GM18868 (cell line): ENCODE results near the gene ABCC11.
A peak's percentile ranks its signal among the peaks of the same experiment; 100 is the strongest.

Experiments
- ATAC-seq: cut with Tn5 transposase; IDR thresholded peaks from one replicate; pipeline ENCODE4 v1.9.1; 2021; ENCODE audit warnings: mild to moderate bottlenecking, moderate library complexity; ENCODE audit not compliant: unreplicated experiment

The ABCC11 gene

DNA sequence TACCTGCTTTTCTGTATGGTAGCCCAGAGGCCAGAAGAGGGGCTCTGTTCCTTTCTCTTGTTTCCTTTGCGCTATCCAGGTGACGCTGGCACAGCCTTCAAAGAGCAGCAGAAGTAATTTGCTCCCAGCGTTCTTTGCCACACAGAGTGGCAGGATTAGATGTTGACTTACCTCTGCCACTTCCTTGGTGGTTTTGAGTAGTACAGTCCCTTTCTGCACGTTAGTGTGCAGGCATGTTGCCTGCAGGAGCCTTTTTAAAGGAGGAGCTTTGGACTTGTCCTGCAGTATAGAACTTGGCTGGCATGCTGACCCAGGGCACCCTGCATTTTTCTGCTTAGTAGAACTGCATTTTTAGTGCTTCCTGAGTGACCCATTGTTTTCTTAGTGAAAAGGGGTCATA is at the start of gene ABCC11:
Gene ABCC11, minus strand, starts transcription at position 229 of the 400 bp plus-strand sequence. CDS start 15,618 bp downstream, outside the sequence.
- ATAC-seq: no peak

DNA sequence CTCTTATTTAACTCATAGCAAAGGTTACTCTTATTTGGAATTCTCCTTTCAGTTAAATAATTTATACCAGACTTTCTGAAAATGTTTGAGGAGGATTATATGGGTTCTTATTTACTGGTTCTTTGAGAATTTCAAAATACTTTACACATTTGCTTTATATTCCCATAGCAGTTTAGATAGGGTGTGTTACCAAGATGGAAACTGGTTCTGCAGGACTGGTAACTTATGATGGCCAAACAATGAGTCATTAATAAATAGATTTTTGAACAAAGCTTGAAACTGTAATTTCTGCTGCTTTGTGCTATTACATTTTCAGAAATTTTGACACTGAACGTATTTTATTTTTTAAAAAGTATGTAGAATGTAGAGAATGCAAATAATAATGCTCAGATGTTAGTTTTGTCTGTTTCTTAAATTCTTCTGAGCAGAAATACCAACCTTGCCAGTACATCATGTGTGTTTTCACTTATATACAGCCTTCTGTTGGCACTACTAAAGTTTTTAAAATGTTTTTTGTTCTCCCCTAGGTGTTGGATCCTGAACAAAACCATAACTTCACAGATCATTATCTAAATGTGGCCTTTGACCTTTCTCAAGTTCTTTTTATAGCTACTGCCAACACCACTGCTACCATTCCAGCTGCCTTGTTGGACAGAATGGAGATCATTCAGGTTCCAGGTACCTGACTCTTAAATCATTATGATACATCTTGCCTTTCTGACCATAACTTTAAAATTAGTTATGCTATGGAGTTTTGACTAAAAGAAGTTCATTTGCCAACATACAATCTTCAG is 48.3 kb upstream of the ABCC11 start:
- no peak for ATAC-seq

- ATAC-seq: no peak
Measured at GRCh38 chr16:48294724-48295123, 47.4 kb upstream of the ABCC11 start.

DNA sequence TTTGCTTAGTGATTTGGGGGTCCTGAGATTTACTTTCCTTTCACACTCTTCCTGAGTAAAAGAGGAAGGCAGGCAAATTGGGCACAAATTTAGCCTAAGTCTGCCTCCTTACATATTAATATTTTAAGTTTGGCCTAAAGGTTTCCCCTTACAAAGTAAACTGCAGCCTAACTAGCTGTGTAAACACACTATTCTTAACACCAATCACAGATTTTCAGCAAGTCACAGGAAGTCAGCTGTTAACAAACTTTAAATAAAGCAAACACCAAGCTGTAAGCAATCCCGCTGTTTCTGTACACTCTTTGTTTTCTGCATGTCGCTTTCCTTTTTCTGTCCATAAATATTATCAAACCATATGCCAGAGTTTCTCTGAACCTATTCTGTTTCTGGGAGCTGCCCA is 45.1 kb upstream of the ABCC11 start:
- no peak for ATAC-seq

- no peak for ATAC-seq
Measured at GRCh38 chr16:48291754-48292153, 44.4 kb upstream of the ABCC11 start.

- ATAC-seq: no peak
Measured at GRCh38 chr16:48291303-48291702, 44.0 kb upstream of the ABCC11 start.

DNA sequence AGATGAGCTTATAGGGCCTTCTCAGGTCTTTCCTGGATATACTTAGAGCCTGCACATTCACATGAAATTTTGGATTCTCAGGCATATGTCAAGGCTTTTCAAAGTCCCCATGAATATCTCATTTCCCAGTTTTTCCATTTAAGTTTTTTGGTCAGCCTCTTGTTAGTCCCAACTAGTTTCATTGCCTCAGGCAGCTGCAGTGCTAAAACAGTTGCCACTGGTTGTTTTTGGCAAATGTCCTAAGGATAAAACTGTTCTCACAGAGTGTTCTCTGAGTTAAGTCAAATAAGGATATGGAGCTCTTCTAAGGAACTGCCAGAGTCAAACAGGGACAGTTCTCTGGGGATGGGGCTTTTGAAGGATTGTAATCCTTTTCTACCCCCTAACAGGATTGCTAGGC is 39.9 kb upstream of the ABCC11 start:
- no peak for ATAC-seq

GRCh38 chr16:48284772-48285409 is 37.6 kb upstream of the ABCC11 start:
- ATAC-seq: peak; percentile 68

- ATAC-seq: no peak
Measured at GRCh38 chr16:48282636-48283263, 35.4 kb upstream of the ABCC11 start.

- ATAC-seq: no peak
Measured at GRCh38 chr16:48280546-48280945, 33.2 kb upstream of the ABCC11 start.

DNA sequence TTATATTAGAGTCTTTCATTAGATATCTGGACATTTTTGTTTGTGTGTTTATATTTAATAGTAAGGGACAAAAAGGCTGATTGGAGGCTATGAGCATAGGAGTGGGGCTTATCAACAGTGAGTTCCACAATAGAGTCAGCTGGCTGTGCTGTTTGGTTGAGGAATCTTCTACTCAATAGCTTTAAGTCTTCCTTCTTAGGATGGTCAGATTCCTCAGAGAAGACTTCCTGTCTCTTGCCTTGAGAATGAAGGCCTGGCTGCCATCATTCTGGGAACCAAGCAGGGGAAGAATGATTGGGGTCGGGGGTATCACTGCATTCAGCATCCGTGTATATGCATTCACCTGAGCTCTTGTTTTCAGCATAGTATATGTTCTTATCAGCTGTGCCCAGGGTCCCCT is 31.9 kb upstream of the ABCC11 start:
- ATAC-seq: no peak

DNA sequence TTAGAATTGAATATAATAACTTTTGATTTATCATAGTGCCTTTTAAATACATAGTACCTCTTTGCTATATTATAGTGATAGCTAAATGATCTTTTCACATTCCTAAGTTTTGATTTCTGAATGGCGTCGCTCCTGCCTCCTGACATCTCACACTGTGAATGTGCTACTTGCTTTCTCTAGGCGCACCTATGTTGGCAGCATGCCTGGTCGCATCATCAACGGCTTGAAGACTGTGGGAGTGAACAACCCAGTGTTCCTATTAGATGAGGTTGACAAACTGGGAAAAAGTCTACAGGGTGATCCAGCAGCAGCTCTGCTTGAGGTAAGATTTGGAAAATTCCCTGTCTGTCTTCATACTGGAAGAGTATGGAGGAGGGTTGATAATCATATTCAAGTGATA is 29.8 kb upstream of the ABCC11 start:
- no peak for ATAC-seq

DNA sequence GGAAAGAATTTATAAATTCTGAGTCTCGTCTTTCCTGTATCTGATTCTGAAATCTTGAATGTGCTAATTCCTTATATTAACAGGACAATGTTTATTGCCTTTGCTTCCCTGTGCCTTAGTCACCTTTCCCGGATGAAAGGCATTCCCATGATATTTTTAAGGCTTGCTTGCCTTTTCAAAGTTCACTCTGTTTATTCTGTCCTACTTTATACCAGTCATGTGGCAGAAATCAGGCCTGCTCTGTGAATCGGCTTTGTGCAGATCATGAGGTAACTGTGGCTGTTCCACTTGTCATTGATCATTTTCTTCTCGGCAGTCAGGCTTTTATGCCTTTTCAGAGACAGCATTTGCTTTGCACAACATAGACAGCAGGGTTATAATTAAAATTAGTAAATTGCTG is 28.8 kb upstream of the ABCC11 start:
- ATAC-seq: no peak

- ATAC-seq: no peak
Measured at GRCh38 chr16:48274476-48274875, 27.1 kb upstream of the ABCC11 start.

DNA sequence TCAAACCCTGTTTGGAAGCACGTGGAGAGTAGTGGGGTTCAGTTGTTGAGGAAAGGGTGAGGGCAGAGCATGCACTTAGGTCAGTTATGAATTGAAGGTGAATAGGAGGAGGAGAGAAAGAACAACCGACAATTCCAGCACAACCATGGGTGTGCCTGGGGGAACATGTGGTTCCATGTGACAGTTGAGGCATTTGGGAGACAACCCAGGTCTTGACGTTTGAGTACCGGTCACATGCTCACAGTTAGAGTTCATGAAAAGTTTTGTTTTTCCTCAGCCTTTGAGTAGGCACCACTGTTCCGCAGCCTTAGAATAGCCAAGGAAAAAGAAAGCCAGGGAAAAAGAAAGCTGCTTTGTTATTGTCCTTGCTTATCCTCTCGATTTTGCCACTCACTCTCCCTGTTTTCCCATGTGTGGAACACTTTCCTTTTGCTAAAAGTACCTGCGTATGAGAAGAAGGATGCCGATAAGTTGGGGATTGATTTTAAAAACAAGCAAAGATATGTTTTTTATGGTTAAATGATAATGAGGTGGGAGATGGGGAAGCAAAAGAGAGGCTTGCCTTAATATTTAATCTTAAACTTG is 25.6 kb upstream of the ABCC11 start:
- ATAC-seq: no peak

DNA sequence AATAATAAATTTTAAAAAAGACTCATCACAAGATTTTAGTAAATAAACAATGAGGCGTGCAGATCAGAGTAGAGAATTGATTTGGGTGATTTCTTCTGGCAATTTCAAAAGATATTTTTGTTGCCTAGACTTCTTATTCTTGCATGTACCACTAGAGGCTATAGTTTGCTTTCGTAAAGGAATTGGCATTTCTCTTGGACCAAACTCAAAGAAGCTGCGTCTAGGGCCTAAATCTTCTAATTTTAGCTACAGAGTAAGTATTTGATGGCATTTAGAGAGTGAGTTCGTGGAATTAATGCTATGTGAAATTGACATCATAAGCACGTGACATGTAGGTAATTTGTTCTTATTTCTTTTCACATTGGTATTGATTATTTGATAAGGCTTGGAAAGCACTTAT is 24.4 kb upstream of the ABCC11 start:
- no peak for ATAC-seq

GRCh38 chr16:48269011-48269410 is 21.7 kb upstream of the ABCC11 start:
- ATAC-seq: no peak

DNA sequence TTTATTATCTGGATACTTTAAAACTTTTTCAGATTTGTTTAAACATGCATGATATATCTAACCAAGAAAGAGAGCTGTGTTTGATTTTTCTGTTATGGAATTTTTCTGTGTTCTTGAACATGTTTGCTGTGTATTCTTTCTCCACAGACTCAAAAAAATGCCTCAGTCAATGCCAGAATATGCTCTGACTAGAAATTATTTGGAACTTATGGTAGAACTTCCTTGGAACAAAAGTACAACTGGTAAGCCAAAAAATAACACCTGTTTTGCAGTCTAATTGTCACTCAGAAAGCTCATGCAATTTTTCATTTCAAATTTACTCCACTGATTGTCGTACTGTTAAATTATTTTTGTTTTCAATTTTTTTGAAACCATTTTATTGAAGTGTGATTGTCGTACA is 15.3 kb upstream of the ABCC11 start:
- ATAC-seq: no peak

GRCh38 chr16:48261569-48261968 is 14.2 kb upstream of the ABCC11 start:
- no peak for ATAC-seq

DNA sequence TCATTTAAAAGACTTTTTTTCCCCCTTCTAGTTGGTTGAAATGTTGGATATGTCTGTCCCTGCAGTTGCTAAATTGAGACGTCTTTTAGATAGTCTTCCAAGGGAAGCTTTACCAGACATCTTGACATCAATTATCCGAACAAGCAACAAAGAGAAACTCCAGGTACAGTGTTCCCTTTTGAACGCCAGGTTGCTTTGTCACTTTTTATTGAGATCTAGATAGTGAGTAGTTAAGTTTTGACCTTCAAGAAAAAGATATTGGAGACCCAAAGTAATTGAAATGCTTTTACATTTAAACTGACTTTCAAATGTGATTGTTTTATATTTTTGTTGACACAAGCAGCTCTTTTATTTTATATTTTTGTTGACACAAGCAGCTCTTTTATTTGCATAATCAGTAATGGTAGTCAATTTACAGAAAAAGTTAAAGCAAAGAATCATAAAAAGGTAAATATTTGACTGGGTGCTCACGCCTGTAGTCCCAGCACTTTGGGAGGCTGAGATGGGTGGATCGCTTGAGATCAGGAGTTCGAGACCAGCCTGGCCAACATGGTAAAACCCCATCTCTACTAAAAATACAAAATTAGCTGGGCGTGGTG is 9.3 kb upstream of the ABCC11 start:
- ATAC-seq: no peak

- ATAC-seq: no peak
Measured at GRCh38 chr16:48252013-48252412, 4.7 kb upstream of the ABCC11 start.
